GM18505 (cell line): ENCODE data around the gene TRPC4AP.
"Not testable (repeated sequence)": the region's sequence is repeated elsewhere in the genome, so short reads cannot be mapped to it uniquely, and the experiment has no call there.

Experiments used
- ATAC-seq: cut with Tn5 transposase; IDR thresholded peaks from one replicate; pipeline ENCODE4 v1.9.1; 2021; ENCODE audit not compliant: unreplicated experiment
- POLR2A ChIP-seq: IDR thresholded peaks from 4 replicates; pipeline ENCODE4 v1.6.1; 2011; ENCODE audit warnings: borderline replicate concordance; ENCODE audit not compliant: insufficient read depth, insufficient read length; ENCODE audit errors: extremely low read depth

TRPC4AP gene

DNA sequence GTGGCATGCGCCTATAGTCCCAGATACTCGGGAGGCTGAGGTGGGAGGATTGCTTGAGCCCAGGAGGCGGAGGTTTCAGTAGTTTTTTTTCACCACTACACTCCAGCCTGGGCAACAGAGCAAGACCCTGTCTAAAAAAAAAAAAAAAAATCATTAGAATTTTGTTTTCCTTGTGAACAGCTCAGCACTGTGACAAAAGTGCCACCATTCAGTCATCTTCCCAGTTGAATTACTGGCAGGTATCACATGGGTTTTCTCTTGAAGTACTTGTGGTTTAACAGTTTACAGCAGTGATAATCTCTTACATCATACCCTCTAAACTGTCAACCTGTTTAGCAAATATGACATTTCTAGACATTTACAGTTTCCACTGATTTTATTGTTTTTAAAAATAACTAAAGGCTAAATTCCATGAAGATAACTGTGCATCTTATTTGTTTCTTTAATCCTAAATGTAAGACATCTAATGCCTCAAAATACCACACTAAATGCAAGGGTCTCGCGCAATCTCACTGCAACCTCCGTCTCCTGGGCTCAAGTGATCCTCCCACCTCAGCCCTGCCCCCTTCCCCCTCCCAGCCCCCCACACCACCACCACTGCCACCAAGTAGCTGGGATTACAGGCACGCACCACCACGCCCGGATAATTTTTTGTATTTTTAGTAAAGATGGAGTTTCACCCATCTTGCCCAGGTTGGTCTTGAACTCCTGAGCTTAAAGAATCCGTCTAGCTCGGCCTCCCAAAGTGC is 7.0 kb downstream of the TRPC4AP start:
- no peak for TF ChIP-seq POLR2A
- no peak for ATAC-seq

DNA sequence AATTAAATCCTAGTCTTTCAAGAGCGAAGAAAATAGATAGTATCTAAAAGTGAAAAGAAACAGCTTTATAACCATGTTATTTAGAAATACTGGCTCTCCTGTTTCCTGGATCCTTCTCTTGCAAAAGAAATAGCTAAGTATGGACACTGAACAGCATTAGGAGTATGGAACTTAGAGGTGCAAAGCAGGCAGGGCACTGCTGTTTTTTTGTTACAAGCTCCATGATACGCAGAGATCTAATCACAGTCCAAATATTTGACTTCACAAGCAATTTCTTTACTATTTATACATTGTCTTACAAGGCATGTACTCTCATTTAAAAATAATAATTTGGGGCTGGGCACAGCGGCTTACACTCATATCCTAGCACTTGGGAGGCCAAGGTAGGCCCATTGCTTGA is 7.6 kb downstream of the TRPC4AP start:
- no peak for ATAC-seq
- TF ChIP-seq POLR2A, result no peak

DNA sequence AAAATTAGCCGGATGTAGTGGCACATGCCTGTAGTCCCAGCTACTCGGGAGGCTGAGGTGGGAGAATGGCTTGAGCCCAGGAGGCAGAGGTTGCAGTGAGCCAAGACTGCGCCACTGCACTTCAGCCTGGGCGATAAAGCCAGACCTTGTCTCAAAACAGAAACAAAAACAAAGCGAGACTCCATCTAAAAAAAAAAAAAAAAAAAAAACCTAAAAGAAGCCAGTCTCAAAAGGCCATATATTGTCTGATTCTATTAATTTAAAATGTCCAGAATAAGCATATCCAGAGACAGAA is 12.3 kb downstream of the TRPC4AP start:
- not testable (repeated sequence) for ATAC-seq

DNA sequence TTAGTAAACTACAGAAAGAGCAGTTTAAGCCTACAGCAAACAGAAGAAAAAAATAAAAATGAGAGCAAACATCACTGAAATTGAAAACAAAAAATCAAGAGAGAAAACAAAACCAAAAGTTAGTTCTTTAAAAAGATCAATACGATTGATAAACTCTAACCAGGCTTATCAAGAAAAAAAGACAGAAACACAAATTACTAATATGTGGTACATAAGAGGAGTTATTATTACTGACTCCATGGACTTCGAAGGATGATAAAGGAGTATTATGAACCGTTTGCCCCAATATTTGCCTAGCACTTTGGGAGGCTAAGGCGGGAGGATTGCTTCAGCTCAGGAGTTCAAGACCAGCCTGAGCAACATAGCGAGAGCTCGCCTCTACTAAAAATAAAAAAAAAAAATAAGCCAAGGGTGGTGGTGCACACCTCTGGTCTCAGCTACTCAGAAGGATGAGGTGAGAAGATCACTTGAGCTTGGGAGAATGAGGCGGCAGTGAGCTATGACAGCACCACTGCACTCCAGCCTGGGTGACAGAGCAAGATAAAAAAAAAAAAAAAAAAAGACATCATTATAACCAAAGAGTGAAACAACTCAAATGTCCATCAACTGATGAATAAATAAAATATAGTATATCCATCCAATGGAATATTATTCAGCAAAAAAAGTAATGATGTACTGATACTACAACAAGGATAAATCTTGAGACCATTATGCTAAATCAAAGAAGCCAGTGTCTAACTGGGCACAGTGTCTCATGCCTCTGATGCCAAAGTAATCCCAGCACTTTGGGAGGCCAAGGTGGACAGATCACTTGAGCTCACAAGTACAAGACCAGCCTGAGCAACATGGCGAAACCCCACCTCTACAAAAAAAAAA is 12.9 kb downstream of the TRPC4AP start:
- TF ChIP-seq POLR2A, result no peak
- ATAC-seq, result no peak

DNA sequence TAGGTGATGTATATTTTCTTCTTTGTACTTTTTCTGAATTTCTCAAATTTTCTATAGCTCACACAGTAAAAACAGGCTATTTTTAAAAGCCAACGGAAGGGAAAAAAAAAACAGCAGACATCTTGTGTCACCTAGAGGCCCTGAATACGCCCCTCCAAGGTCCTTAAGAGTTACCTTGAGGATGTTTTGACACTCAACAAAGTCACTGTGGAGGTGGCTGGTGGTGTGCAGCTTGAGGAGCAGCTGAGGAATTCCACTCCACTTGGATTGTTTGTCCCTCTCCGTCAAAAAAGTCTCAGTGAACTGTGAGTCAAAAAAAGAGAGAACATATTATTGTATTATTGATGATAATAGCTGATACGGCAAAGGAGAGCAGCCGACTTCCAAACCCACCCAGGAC is 14.7 kb downstream of the TRPC4AP start:
- TF ChIP-seq POLR2A, result no peak
- ATAC-seq, result no peak

DNA sequence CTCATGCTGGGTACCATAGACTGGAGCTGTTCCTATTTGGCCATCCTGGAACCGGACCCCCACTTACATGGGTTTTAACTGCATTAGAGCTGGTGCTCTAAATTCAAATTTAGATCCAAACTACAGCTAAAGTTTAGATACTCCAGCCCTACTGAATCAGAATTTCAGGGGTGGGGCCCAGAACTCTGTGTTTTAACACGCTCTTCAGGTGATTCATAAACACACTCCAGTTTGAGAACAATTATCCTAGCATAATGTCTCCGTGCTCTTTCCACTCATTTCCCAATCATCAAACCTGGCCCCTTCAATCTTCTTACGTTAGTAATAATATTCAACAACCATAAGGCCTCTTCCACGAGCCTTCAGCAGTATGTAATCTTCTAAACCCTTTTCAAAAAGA is 15.3 kb downstream of the TRPC4AP start:
- no peak for TF ChIP-seq POLR2A
- ATAC-seq, result no peak

DNA sequence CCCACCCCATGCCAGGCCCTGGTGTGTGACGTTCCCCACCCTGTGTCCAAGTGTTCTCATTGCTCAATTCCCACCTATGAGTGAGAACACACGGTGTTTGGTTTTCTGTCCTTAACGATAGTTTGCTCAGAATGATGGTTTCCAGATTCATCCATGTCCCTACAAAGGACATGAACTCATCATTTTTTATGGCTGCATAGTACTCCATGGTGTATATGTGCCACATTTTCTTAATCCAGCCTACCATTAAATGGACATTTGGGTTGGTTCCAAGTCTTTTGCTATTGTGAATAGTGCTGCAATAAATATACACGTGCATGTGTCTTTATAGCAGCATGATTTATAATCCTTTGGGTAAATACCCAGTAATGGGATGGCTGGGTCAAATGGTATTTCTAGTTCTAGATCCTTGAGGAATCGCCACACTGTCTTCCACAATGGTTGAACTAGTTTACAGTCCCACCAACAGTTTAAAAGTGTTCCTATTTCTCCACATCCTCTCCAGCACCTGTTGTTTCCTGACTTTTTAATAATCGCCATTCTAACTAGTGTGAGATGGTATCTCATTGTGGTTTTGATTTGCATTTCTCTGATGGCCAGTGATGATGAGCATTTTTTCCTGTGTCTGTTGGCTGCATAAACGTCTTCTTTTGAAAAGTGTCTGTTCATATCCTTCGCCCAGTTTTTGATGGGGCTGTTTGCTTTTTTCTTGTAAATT is 21.0 kb downstream of the TRPC4AP start:
- ATAC-seq, result not testable (repeated sequence)

DNA sequence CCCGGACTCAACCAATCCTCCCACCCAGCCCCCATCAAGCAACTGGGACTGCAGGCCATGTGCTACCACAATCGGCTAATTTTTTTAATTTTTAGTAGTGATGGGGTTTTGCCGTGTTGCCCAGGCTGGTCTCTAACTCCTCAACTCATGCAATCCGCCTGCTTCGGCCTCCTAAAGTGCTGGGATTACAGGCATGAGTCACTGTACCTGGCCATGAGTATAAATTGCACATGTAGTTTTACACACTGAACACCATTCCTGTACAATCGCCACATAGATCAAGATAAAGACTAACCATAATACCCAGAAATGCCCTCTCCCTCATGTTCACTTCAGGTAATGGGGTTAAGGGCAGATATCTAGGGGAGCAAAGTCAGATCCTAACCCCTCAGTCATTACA is 26.4 kb downstream of the TRPC4AP start:
- ATAC-seq, result no peak
- no peak for TF ChIP-seq POLR2A

DNA sequence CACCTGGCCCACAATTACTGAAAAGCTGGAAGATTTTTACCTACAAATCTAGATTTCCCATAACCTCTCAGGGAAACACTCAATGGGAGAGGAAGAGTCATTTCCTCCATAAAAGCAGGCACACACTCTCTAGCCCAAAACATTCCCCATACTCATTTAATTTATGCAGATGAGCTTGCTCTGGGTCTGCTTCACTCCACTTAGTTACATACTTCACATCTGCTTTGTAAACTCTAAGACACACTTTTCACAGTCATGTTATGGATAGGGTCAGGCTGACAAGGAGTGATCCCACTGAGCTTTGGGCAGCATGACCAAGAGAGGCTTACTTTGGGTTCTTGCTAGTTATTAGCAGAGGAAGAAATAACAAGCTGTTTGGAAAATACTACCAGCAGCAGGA is 27.4 kb downstream of the TRPC4AP start:
- ATAC-seq, result no peak
- no peak for TF ChIP-seq POLR2A

DNA sequence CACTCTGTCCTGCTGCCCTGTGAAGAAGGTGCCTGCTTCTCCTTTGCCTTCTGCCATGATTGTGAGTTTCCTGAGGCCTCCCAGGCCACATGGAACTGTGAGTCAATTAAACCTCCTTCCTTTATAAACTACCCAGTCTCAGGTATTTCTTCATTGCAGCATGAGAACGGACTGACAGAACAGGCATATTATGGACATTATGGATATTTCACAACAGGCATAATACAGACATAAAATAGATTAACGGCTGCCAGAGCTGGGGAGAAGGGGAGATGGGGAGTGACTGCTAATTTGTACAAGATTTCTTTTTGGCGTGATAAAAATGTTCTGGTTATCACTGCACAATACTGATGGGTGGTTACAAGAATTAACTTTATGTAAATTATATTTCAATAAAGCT is 29.4 kb downstream of the TRPC4AP start:
- no peak for TF ChIP-seq POLR2A
- ATAC-seq, result no peak

DNA sequence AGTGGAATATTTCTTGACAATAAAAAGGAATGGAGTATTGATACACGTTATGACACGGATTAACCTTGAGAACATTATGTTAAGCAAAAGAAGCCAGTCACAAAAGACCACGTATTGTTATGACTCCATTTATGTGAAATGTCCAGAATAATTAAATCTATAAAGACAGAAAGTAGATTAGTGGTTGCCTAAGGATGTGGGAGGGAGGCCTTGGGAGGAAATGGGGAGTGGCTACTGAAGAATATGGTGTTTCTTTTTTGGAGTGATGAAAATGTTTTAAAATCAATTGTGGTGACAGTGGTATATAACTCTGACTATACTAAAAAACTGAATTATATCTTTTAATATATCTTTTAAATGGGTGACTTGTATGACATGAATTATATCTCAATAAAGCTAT is 30.1 kb downstream of the TRPC4AP start:
- TF ChIP-seq POLR2A, result no peak

DNA sequence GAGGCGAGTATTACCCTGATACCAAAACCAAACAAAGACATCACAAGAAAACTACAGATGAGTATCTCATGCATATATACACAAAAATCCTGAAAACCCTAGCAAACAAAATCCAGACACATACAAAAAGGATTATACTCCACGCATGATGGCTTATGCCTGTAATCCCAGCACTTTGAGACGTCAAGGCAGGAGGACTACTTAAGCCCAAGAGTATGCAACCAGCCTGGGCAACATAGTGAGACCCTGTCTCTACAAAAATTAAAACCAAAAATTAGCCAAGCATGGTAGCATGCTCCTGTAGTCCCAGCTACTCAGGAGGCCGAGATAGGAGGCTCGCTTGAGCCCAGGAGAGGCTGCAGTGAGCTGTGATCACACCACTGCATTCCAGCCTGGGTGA is 32.4 kb downstream of the TRPC4AP start:
- ATAC-seq, result no peak

More for the DNA sequence above, 30.1 kb downstream of the TRPC4AP start:
- no peak for ATAC-seq

DNA sequence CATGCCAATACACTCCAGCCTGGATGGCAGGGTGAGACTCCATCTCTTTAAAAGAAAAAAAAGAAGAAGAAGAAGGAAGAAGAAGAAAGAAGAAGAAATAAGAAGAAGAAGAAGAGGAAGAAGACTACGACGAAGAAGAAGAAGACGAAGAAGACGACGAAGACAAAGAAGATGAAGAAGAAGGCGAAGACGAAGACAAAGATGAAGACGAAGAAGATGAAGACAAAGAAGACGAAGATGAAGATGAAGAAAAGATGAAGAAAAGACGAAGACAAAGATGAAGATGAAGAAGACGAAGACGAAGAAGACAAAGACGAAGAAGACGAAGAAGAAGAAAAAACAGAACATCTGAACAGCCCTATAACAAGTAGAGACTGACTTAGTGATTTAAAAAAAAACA is 33.0 kb downstream of the TRPC4AP start:
- no peak for ATAC-seq
- no peak for TF ChIP-seq POLR2A

More for the DNA sequence above, 32.4 kb downstream of the TRPC4AP start:
- TF ChIP-seq POLR2A, result no peak

DNA sequence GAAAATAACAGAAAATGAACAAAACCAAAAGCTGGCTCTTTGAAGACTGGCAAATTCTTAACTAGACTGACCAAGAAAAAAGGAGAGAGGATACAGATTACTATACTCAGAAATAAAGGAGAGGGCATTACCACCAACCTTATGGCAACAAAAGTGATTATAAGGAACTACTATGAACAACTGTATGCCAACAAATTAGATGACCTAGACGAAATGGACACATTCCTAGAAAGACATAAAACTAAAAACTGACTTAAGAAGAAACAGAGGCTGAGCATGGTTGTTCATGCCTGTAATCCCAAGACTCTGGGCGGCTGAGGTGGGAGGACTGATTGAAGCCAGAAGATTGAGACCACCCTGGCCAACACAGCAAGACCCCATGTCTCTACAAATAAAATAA is 33.5 kb downstream of the TRPC4AP start:
- no peak for ATAC-seq
- no peak for TF ChIP-seq POLR2A
